ENCODE measurements around the gene DCAF5. TPM values are rescaled to one million over a fixed set of nuclear protein-coding genes. Genes with fewer than 3 reads are reported as not detected.
"Not testable (repeated sequence)": the region's sequence is repeated elsewhere in the genome, so short reads cannot be mapped to it uniquely, and the experiment has no call there.

DCAF5 gene
- total RNA-seq, 2 experiments from 2014 or later: 56.1 to 59.0 TPM

GRCh38 chr14:69034612-69035262 lies 118.2 kb downstream of the DCAF5 start:
- POLR2A ChIA-PET: no interaction called here
- no peak for DNase-seq
- Mint-ChIP-seq H3K27me3 (peaks cover 29% of the 10 kb centered on the region), H3K9me3 (no peaks in the 10 kb centered on the region), H3K4me1 (peaks cover 5% of the 10 kb centered on the region), H3K4me3 (no peak overlapping the region), H3K27ac (no peak overlapping the region), H3K36me3 (no peaks in the 10 kb centered on the region)
- ATAC-seq (ENCODE audit: low read depth): no peak

- no peak for ATAC-seq (ENCODE audit: low read depth)
- no peaks in the 10 kb centered on the region for H3K36me3 Mint-ChIP-seq
- H3K27ac Mint-ChIP-seq: no peak overlapping the region
- no peaks in the 10 kb centered on the region for H3K9me3 Mint-ChIP-seq
- H3K27me3 Mint-ChIP-seq: peaks cover 21% of the 10 kb centered on the region
- POLR2A ChIA-PET: no interaction called here
- DNase-seq: no peak
- H3K4me1 Mint-ChIP-seq: no peaks in the 10 kb centered on the region
- no peak overlapping the region for H3K4me3 Mint-ChIP-seq
Measured at GRCh38 chr14:69027242-69027913, 125.5 kb downstream of the DCAF5 start.

- H3K27me3 Mint-ChIP-seq: peaks cover 23% of the 10 kb centered on the region
- H3K27ac Mint-ChIP-seq: no peak overlapping the region
- H3K4me3 Mint-ChIP-seq: no peak overlapping the region
- POLR2A ChIA-PET: no interaction called here
- H3K9me3 Mint-ChIP-seq: no peaks in the 10 kb centered on the region
- DNase-seq: no peak
- H3K36me3 Mint-ChIP-seq: no peaks in the 10 kb centered on the region
- ATAC-seq (ENCODE audit: low read depth): no peak
- no peaks in the 10 kb centered on the region for H3K4me1 Mint-ChIP-seq
Measured at GRCh38 chr14:69023035-69023434, 129.9 kb downstream of the DCAF5 start.

GRCh38 chr14:69022093-69022492 lies 130.8 kb downstream of the DCAF5 start:
- H3K4me1 Mint-ChIP-seq; H3K9me3 Mint-ChIP-seq; H3K4me3 Mint-ChIP-seq; DNase-seq; H3K36me3 Mint-ChIP-seq; ATAC-seq (ENCODE audit: low read depth); POLR2A ChIA-PET; H3K27ac Mint-ChIP-seq: not testable (repeated sequence)
- peaks cover 21% of the 10 kb centered on the region for H3K27me3 Mint-ChIP-seq

- Mint-ChIP-seq H3K9me3 (no peaks in the 10 kb centered on the region), H3K4me1 (peaks cover 3% of the 10 kb centered on the region), H3K4me3 (no peak overlapping the region), H3K36me3 (no peaks in the 10 kb centered on the region), H3K27me3 (peaks cover 10% of the 10 kb centered on the region), H3K27ac (no peak overlapping the region)
- POLR2A ChIA-PET: no interaction called here
- ATAC-seq (ENCODE audit: low read depth) (no peak), DNase-seq (no peak)
Measured at GRCh38 chr14:69017706-69018105, 135.2 kb downstream of the DCAF5 start.

GRCh38 chr14:69014829-69015259 lies 138.1 kb downstream of the DCAF5 start:
- no peak for ATAC-seq (ENCODE audit: low read depth)

GRCh38 chr14:69013943-69014782 lies 138.8 kb downstream of the DCAF5 start:
- H3K4me3 Mint-ChIP-seq: no peak overlapping the region
- peaks cover 11% of the 10 kb centered on the region for H3K4me1 Mint-ChIP-seq
- H3K27me3 Mint-ChIP-seq: peaks cover 8% of the 10 kb centered on the region
- DNase-seq (no peak), ATAC-seq (ENCODE audit: low read depth) (no peak)
- POLR2A ChIA-PET: no interaction called here
- no peaks in the 10 kb centered on the region for H3K9me3 Mint-ChIP-seq
- H3K36me3 Mint-ChIP-seq: no peaks in the 10 kb centered on the region
- H3K27ac Mint-ChIP-seq: no peak overlapping the region

More at GRCh38 chr14:69014829-69015259, 138.1 kb downstream of the DCAF5 start:
- H3K9me3 Mint-ChIP-seq: no peaks in the 10 kb centered on the region
- no peak overlapping the region for H3K27ac Mint-ChIP-seq
- peaks cover 8% of the 10 kb centered on the region for H3K27me3 Mint-ChIP-seq
- no peaks in the 10 kb centered on the region for H3K36me3 Mint-ChIP-seq
- DNase-seq: no peak
- H3K4me1 Mint-ChIP-seq: peaks cover 11% of the 10 kb centered on the region
- POLR2A ChIA-PET: no interaction called here
- no peak overlapping the region for H3K4me3 Mint-ChIP-seq

GRCh38 chr14:69012256-69012953 lies 140.5 kb downstream of the DCAF5 start:
- no peak for ATAC-seq (ENCODE audit: low read depth)

GRCh38 chr14:69010648-69011047 lies 142.3 kb downstream of the DCAF5 start:
- no peaks in the 10 kb centered on the region for H3K36me3 Mint-ChIP-seq
- peaks cover 2% of the 10 kb centered on the region for H3K27me3 Mint-ChIP-seq
- DNase-seq (no peak), ATAC-seq (ENCODE audit: low read depth) (peak; percentile 48)
- H3K9me3 Mint-ChIP-seq: no peaks in the 10 kb centered on the region
- H3K4me1 Mint-ChIP-seq: peaks cover 11% of the 10 kb centered on the region
- H3K4me3 Mint-ChIP-seq: no peak overlapping the region
- H3K27ac Mint-ChIP-seq: no peak overlapping the region
- POLR2A ChIA-PET: no interaction called here

More at GRCh38 chr14:69012256-69012953, 140.5 kb downstream of the DCAF5 start:
- no peak overlapping the region for H3K27ac Mint-ChIP-seq
- H3K4me3 Mint-ChIP-seq: no peak overlapping the region
- no peaks in the 10 kb centered on the region for H3K36me3 Mint-ChIP-seq
- H3K4me1 Mint-ChIP-seq: peaks cover 11% of the 10 kb centered on the region
- H3K27me3 Mint-ChIP-seq: peaks cover 3% of the 10 kb centered on the region
- DNase-seq: no peak
- no peaks in the 10 kb centered on the region for H3K9me3 Mint-ChIP-seq
- POLR2A ChIA-PET: no interaction called here

GRCh38 chr14:69008421-69008884 lies 144.5 kb downstream of the DCAF5 start:
- H3K36me3 Mint-ChIP-seq: no peaks in the 10 kb centered on the region
- peaks cover 11% of the 10 kb centered on the region for H3K27me3 Mint-ChIP-seq
- ATAC-seq (ENCODE audit: low read depth) (no peak), DNase-seq (no peak)
- POLR2A ChIA-PET: no interaction called here
- peaks cover 11% of the 10 kb centered on the region for H3K4me1 Mint-ChIP-seq
- H3K9me3 Mint-ChIP-seq: no peaks in the 10 kb centered on the region
- no peak overlapping the region for H3K27ac Mint-ChIP-seq
- H3K4me3 Mint-ChIP-seq: no peak overlapping the region

GRCh38 chr14:69006346-69006745 lies 146.6 kb downstream of the DCAF5 start:
- Mint-ChIP-seq H3K27me3 (peaks cover 11% of the 10 kb centered on the region), H3K4me1 (peaks cover 13% of the 10 kb centered on the region), H3K9me3 (no peaks in the 10 kb centered on the region), H3K36me3 (no peaks in the 10 kb centered on the region), H3K4me3 (no peak overlapping the region), H3K27ac (no peak overlapping the region)
- POLR2A ChIA-PET: no interaction called here
- DNase-seq: no peak
- ATAC-seq (ENCODE audit: low read depth): no peak

GRCh38 chr14:69005432-69006148 lies 147.3 kb downstream of the DCAF5 start:
- Mint-ChIP-seq H3K27ac (no peak overlapping the region), H3K27me3 (peaks cover 11% of the 10 kb centered on the region), H3K9me3 (no peaks in the 10 kb centered on the region), H3K4me1 (peaks cover 10% of the 10 kb centered on the region), H3K4me3 (no peak overlapping the region), H3K36me3 (no peaks in the 10 kb centered on the region)
- DNase-seq: no peak
- POLR2A ChIA-PET: no interaction called here
- no peak for ATAC-seq (ENCODE audit: low read depth)

All from activated naive CD8-positive, alpha-beta T cell treated with anti-CD3 and anti-CD28 coated beads, Interleukin-2, amount 10 ng/mL, durations not matched to agents 7 days and 5 days (primary cell).